ENCODE results near the gene DNM3. TPM values are rescaled to one million over a fixed set of nuclear protein-coding genes. Genes with fewer than 3 reads are reported as not detected.

Gene DNM3
- total RNA-seq, 1 donor from 2014 or later: 2.1 TPM

GRCh38 chr1:171872430-171872829, 31.1 kb downstream of the DNM3 start:
- Mint-ChIP-seq H3K9me3 (no peaks in the 10 kb centered on the region), H3K27me3 (peaks cover 5% of the 10 kb centered on the region), H3K27ac (no peak overlapping the region), H3K4me1 (no peaks in the 10 kb centered on the region), H3K4me3 (no peak overlapping the region), H3K36me3 (ENCODE audit: low read depth) (no peaks in the 10 kb centered on the region)
- intact Hi-C loops (cut with micrococcal nuclease): no loop called here
- ATAC-seq (ENCODE audit: low read depth) (no peak), DNase-seq (no peak)
- TF ChIP-seq CTCF (IDR thresholded peaks at IDR 0.05): no peak
- POLR2A ChIA-PET: no interaction called here
- CTCF ChIA-PET: no interaction called here

- intact Hi-C loops (cut with micrococcal nuclease): no loop called here
- no peak for ATAC-seq (ENCODE audit: low read depth)
- Mint-ChIP-seq H3K9me3 (no peaks in the 10 kb centered on the region), H3K36me3 (ENCODE audit: low read depth) (no peaks in the 10 kb centered on the region), H3K27ac (no peak overlapping the region), H3K27me3 (peaks cover 5% of the 10 kb centered on the region), H3K4me1 (no peaks in the 10 kb centered on the region), H3K4me3 (no peak overlapping the region)
- no peak for DNase-seq
- CTCF ChIA-PET: no interaction called here
- POLR2A ChIA-PET: no interaction called here
- no peak for TF ChIP-seq CTCF (IDR thresholded peaks at IDR 0.05)
These were observed 32.4 kb downstream of the DNM3 start for GRCh38 chr1:171873664-171874063.

- TF ChIP-seq CTCF (IDR thresholded peaks at IDR 0.05): no peak
- no peaks in the 10 kb centered on the region for H3K4me1 Mint-ChIP-seq
- intact Hi-C loops (cut with micrococcal nuclease): no loop called here
- no peaks in the 10 kb centered on the region for H3K36me3 Mint-ChIP-seq (ENCODE audit: low read depth)
- ChIA-PET CTCF (no interaction called here), POLR2A (no interaction called here)
- DNase-seq (no peak), ATAC-seq (ENCODE audit: low read depth) (no peak)
- H3K9me3 Mint-ChIP-seq: no peaks in the 10 kb centered on the region
- peaks cover 7% of the 10 kb centered on the region for H3K27me3 Mint-ChIP-seq
- H3K27ac Mint-ChIP-seq: no peak overlapping the region
- H3K4me3 Mint-ChIP-seq: no peak overlapping the region
These were observed 36.4 kb downstream of the DNM3 start for GRCh38 chr1:171877701-171878100.

- no peak overlapping the region for H3K4me3 Mint-ChIP-seq
- ChIA-PET CTCF (no interaction called here), POLR2A (no interaction called here)
- H3K4me1 Mint-ChIP-seq: no peaks in the 10 kb centered on the region
- ATAC-seq (ENCODE audit: low read depth) (no peak), DNase-seq (no peak)
- no peaks in the 10 kb centered on the region for H3K9me3 Mint-ChIP-seq
- intact Hi-C loops (cut with micrococcal nuclease): no loop called here
- H3K27ac Mint-ChIP-seq: no peak overlapping the region
- H3K27me3 Mint-ChIP-seq: peaks cover 7% of the 10 kb centered on the region
- no peaks in the 10 kb centered on the region for H3K36me3 Mint-ChIP-seq (ENCODE audit: low read depth)
- no peak for TF ChIP-seq CTCF (IDR thresholded peaks at IDR 0.05)
These were observed 38.3 kb downstream of the DNM3 start for GRCh38 chr1:171879556-171879955.

- H3K27me3 Mint-ChIP-seq: peaks cover 2% of the 10 kb centered on the region
- H3K9me3 Mint-ChIP-seq: no peaks in the 10 kb centered on the region
- ATAC-seq (ENCODE audit: low read depth): no peak
- no peak for DNase-seq
- no peaks in the 10 kb centered on the region for H3K36me3 Mint-ChIP-seq (ENCODE audit: low read depth)
- ChIA-PET CTCF (no interaction called here), POLR2A (no interaction called here)
- H3K4me1 Mint-ChIP-seq: no peaks in the 10 kb centered on the region
- no peak for TF ChIP-seq CTCF (IDR thresholded peaks at IDR 0.05)
- intact Hi-C loops (cut with micrococcal nuclease): no loop called here
- no peak overlapping the region for H3K27ac Mint-ChIP-seq
- H3K4me3 Mint-ChIP-seq: no peak overlapping the region
These were observed 40.1 kb downstream of the DNM3 start for GRCh38 chr1:171881442-171881841.
